Measurements from ENCODE around the gene CARTPT.
A peak's percentile ranks its signal among the peaks of the same experiment; 100 is the strongest.

The CARTPT gene

DNA sequence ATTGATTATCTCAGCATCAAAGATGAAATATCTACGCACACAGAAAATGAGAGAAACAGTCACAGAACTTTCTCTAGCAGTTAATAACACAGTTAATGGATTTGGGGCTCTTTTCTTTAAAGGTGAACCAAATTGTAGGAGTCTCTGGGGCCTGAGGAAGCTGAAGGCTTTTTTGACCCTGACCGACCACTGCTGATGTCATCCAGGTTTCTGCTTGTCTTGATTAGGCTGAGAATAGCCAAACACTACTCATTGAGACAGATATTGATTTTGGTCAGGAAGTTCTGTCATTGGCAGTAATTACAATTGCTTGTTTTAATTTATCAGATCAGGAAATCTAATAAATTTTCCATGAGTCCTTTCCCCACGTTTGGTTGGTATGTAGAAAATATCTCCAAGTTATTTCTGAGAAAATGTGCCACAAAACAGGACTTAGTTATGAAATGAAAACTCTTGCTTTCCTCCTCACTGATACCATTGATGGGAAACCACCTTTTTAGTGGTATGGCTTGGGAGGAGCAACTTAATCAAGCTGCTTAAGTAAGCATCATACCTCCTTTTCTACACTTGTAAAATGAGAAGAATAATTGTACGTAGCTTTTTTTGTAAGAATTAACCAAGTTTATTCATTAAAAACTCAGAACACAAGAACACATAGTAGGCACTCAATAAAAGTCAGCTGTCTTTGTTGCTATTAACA, 19.7 kb downstream of the CARTPT start:
- DNase-seq = no peak

DNA sequence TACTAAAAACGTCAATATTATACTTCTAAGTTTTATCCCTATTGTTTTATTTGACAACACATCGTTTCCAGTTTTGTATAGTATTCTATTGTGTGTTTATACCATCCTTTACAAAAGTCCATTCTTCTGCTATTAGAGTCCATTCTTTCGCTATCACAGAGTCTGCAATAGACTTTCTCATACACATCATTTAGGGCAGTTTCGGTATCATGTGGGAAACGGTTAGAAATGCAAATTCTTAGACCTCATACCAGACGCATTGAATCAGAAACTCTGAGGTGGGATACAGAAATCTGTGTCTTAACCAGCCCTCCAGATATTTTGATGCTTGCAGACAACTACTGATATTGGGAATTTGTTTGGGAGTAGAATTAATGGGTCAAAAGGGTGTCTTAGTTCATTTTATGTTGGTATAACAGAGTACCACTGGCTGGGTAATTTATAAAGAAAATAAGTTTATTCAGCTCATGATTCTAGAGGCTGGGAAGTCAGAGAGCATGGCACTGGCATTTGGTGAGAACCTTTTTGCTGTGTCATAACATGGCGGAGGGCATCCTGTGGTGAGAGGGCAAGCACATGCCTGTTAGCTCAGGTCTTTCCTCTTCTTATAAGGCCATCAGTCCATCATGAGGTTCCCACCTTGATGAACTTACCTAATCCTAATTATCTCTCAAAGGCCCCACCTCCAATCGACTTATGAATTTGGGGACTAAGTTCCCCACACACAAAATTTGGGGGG, 21.1 kb downstream of the CARTPT start:
- DNase-seq = no peak

DNA sequence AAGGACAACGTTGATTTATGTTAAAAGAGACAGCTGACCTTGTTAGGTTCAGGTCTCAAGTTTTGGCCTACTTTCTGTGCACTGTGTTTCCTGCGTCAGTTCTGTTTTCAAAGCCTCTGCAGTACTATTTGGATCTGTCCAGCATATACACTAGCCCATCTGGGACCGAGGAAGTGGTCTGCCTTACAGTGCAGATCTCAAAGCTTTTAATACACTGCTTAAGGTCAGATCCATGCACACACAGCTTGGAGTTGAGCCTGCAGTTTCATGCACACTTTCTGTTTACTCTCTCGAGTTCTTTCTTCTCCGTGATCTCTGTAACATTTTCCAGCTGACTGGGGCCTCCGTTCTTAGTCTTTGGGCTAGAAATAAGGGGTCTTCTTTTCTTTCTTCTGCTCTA, 24.1 kb downstream of the CARTPT start:
- DNase-seq = no peak

DNA sequence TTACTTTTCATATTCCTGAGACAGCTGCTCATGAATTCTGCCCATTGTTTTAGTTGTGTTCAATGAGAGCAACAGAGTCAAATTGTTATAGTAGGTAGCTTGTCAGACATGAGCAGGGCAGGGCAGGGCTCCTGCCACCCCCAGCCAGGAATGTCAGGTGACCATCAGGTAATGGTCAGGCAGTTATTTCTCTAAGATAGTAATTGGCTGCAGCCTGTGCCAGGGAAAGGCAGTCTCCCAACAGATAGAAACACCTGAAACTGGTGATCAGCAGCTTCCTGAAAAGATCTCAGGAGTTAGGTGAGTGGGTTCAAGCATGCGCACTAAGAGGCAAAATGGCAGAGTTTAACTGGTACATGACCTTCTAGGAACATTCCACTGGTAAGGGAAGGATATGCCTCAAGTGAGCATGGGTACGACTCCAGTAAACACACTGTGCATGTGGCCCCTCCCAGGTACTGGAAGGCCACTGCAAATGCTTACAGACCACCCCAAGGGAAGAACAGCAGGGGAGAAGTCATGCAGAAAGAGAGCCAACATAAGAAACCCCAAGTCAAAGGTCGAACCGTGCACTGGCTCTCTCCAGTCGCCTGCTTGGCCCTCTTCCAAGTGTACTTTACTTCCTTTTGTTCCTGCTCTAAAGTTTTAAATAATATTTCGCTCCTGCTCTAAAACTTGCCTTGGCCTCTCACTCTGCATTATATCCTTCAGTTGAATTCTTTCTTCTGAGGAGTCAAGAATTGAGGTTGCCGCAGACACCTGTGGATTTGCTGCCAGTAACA, 25.1 kb downstream of the CARTPT start:
- no peak for DNase-seq

DNA sequence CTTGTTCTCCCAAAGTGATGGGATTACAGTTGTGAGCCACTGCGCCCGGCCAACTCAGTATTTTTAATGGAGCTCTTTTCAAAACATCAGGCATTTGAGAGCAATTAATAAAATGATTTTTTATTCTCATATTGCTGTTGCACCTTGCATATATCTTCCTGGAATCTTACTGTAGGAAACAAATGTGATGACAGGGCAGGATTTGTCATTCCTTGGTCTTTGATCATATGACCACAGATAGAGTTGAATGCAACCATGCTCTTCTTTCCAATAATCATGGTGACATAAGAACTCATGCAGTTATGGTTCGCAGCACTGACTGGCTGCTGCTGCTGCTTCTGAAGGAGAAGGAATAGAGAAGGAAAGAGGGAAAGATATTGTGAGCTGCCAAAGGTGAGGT, 28.1 kb downstream of the CARTPT start:
- DNase-seq = no peak

DNA sequence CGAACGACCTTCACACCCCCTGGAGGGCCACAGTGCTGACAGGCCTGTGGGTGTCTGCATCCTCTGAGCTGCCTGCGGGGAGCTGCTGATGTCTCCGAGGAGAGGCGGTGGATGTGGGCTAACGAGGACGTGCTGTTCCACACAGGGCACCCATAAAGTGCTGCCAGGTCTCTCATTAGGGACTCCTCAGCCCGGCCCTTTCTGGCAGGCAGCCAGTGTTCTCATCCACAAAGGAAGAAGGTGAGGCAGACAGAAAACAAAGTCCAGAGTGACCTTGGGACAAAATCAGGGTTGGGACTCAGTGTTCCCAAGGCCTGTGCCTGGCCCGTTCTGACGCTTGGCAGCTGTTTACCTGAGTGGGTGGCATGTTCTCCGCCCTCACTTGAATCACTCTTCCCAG, 29.3 kb downstream of the CARTPT start:
- no peak for DNase-seq

DNA sequence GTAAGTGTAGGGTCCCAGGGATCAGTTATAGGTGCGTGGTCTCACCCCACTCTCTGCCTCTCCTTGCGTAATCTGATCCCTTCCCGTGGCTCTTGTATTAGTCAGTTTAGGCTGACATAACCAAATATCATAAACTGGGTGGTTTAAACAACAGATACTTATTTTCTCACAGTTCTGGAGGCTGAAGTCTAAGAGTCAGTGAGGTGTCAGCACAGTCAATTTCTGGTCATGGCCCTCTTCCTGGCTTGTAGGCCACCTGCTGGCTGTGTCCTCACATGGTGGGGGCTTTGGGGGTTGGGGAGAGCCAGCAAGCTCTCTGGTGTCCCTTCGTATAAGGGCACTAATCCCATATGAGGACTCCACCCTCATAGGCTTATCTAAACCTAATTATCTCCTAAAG, 32.3 kb downstream of the CARTPT start:
- DNase-seq = no peak

DNA sequence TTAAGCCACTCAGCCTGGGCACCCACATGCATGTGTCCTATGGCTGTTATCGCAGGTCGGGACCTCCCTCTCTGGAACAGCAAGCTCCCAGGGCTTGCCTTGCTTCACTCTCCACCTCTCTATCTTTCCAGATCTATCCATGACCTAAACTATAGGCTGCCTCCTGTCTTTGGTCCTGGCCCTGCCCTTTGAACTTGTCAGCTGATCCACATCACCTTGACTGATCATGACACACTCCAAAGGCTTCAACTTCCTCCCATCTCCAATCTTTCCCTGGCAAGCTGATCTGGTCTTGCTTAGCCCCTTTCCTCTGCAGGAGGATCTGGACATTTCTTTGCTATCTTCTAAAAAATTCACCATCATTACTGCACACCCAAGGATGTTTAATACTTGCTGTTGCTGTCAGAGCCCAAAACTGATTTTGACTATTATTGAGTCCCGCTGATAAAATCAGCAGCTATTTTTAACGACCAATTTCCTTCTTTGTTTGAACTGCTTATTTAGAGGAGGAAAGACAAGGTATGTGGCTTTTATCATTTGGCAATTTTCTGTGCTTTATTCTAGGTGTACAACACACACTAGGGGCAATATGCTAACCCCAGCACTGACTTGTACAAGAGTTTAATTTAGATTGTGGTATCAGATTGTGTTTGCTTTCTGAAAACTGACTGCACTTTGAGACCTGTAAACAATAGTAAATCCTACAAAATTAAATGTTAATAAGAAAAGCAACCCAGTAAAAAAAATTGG, 33.5 kb downstream of the CARTPT start:
- no peak for DNase-seq

DNA sequence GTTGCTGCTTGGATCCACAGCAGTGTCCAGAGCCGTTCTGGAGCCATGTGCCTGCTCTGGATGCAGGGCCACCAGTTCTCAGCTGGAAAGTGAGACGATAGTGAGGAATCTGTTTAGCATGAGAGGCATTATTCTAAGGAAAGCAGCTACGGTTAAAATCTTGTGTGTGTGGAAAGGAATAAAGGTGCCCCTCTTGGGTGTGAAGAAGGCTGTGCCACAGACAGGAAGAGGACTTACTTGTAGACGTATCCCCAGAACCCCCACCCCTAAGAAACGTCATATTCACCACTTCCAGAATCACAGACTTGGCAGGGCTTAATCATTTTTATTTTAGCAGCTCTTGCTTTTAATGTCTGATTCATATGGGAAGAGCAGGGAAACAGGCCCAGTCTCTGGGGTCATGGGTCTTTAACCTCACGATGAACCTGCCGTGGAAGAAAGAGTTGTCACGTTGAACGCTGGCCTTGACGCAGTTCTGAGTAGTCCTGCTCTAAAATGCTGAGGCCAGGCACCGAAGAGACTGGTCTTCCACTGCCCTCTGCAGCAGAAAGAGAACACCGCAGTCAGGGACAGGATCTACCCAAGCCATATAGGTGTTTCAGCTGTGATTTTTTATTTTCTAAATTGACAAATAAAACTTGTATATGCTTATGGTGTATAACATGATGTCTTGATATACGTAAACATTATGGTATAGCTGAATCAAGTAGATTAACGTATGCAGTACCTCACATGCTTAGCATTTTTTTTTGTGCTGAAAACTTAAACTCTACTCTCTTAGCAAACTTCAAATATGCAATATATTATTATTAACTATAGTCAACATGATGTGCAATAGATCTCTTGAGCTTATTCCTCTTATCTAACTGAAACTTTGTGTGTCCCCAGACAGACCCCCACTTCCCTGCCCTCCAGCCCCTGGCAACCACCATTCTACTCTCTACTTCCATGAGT, 38.8 kb downstream of the CARTPT start:
- peak; percentile 54 to 74 (median 68) for DNase-seq

DNA sequence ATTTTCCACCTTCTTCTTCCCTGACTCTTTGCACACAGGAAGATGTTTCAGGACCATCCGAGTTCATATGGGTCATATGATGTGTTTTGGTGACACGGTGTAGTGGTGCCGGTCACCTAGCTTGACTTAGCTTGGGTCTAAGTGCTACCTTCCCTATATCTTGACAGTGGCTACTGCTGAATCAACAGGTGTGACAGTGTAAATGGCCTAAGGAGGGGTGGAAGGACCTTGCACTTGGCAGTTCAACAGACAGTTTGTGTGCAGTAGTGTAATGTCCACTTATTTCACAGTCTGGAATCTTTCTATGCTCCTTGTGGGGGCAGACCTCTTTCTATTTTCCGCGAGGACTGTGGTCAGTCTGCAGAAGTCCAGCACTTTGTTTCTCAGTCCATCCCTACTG, 43.8 kb downstream of the CARTPT start:
- DNase-seq = no peak

DNA sequence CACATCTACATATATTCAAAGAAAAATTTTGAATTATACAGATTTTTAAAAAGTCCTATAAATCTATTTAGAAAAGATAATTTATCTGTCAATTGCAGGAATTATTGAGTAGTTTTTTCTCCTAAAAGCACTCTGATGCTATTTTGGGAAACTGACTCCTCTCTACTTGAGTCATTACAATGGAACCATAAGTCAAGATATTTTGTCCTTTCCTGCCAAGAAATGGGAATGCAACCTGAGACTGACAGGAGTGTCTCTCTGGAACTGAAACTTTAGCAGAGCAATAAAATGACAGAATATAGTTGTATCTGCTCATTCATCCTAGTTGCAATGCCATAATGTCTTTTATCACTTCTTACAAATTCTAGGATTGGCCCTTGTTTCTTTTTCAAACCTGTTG, 48.6 kb downstream of the CARTPT start:
- no peak for DNase-seq

DNA sequence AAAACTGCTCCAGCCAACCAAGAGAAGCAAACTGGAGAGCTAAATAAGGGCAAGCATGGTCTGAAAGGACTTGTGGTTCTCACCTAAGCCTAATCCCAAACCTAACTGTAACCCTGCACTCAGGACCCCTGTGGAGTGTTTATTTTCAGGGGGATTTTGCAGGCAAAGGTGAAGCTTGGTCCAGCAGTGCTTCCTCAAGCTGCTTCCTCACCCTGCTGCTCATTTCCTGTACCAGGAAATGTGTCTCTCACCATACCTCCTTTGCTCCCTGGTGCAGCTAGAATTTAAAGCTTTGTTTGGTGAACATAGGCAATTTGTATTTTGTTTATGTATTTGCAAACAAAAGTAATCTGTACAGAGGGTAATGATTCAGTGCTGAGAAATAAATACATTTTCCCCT, 50.2 kb downstream of the CARTPT start:
- no peak for DNase-seq

DNA sequence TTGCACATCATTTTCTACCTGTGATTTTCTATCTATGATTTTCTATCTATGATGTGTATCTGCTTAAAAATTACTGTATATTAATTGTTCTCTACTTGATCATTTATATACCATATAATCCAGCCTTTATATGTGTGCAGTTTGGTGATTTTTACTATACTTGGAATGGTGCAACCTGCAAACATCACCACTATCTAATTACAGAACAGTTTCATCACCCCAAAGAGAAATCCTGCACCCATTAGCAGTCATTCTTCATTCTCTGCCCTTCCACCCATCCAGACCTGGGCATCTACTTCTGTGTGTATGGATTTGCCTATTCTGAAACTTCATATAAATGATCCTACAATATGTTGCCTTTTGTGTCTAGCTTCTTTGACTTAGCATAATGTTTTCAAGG, 51.3 kb downstream of the CARTPT start:
- DNase-seq = no peak

Measured in suppressor macrophage (primary cell).